Bronchial epithelial cell (primary cell): Measurements from ENCODE around the gene ANXA2. TPM values are rescaled to one million over a fixed set of nuclear protein-coding genes. Genes with fewer than 3 reads are reported as not detected.
A peak's percentile ranks its signal among the peaks of the same experiment; 100 is the strongest.

Source experiments
- DNase-seq: peaks from one replicate; pipeline ENCODE4 v3.0.0-alpha.2; 2010; ENCODE audit warnings: low read depth
- FAIRE-seq: peaks from 2 replicates; lab custom pipeline; 2011; peaks lifted over from hg19 to GRCh38; lab: Jason Lieb, UNC
- H3K27me3 ChIP-seq: 2 replicates; pipeline ENCODE4 v1.5.1; 2011; ENCODE audit warnings: low read length; ENCODE audit not compliant: control insufficient read depth, insufficient read depth
- H3K36me3 ChIP-seq: 2 replicates; pipeline ENCODE4 v1.5.1; 2011; ENCODE audit warnings: low read length; ENCODE audit not compliant: control insufficient read depth, insufficient read depth
- H3K4me3 ChIP-seq: 2 replicates; pipeline ENCODE4 v1.5.1; 2011; ENCODE audit warnings: mild to moderate bottlenecking, low read depth, low read length, control low read depth
- total RNA-seq: library from RNA; depleted of rRNA; stranded (reverse); fragments of >200 nt; gene quantifications from 2 replicates; pipeline ENCODE4 v1.2.1, GENCODE V29; 2014
- TF ChIP-seq, protein P1 (sequence below): IDR thresholded peaks from 2 replicates; pipeline ENCODE4 v1.5.1; 2011; ENCODE audit warnings: mild to moderate bottlenecking, moderate library complexity, low read length, control low read depth, inconsistent platforms; ENCODE audit not compliant: insufficient read depth, severe bottlenecking

Gene ANXA2
- total RNA-seq, 1 donor from 2014 or later: 5,325 TPM

DNA sequence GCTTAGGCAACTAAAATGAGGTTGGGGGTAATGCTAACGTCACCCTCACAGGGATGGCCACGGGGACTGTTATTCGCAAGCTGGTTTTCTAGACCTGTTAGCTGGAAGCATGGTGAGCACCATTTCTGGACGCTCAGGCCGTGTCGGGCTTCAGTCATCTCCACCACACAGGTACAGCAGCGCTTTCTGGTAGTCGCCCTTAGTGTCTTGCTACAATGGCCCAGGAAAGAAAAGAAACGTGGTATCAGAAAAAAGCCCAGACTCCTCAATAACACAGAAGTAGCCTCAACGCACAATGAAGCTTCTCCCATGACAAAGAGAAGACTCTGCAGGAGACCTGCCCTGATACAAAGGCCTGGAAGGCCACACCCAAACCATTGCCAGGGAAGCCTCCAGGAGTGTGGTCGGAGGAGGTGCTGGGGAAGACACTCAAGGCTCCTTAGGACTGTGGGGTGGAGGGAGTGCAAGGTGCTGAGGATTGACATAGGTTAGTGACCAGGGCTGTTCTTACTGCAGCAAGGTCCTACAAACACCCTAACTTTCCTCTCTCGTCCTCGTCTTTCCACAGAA, 50.2 kb downstream of the ANXA2 start:
- Histone ChIP-seq H3K27me3 (no peaks in the 10 kb centered on the region), H3K4me3 (no peak overlapping the region), H3K36me3 (peaks cover 24% of the 10 kb centered on the region)
- TF ChIP-seq, protein P1, sequence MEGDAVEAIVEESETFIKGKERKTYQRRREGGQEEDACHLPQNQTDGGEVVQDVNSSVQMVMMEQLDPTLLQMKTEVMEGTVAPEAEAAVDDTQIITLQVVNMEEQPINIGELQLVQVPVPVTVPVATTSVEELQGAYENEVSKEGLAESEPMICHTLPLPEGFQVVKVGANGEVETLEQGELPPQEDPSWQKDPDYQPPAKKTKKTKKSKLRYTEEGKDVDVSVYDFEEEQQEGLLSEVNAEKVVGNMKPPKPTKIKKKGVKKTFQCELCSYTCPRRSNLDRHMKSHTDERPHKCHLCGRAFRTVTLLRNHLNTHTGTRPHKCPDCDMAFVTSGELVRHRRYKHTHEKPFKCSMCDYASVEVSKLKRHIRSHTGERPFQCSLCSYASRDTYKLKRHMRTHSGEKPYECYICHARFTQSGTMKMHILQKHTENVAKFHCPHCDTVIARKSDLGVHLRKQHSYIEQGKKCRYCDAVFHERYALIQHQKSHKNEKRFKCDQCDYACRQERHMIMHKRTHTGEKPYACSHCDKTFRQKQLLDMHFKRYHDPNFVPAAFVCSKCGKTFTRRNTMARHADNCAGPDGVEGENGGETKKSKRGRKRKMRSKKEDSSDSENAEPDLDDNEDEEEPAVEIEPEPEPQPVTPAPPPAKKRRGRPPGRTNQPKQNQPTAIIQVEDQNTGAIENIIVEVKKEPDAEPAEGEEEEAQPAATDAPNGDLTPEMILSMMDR: no peak
- DNase-seq: no peak
- FAIRE-seq: peak; percentile 7

DNA sequence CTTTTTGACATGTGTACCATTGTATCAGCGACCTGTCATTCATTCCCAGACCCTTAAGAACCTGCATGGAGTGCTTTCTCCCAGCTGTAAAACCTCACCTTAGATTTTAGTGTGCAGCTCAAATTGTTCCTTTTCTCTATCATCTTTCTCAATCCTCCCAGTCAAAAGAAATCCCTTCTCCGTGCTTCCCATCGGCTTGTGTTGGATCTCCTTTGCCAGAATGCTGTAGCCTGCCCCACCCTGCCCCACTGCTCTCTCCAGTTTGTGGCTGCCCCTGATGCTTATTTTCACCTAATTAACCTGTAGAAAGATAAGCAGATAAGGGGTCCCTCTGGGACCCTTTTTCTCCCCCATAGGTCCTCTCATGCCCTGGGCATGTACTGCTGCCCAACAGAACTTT, 51.1 kb downstream of the ANXA2 start:
- TF ChIP-seq, protein P1: no peak
- DNase-seq (no peak), FAIRE-seq (no peak)
- Histone ChIP-seq H3K4me3 (no peak overlapping the region), H3K36me3 (peaks cover 18% of the 10 kb centered on the region), H3K27me3 (no peaks in the 10 kb centered on the region)

DNA sequence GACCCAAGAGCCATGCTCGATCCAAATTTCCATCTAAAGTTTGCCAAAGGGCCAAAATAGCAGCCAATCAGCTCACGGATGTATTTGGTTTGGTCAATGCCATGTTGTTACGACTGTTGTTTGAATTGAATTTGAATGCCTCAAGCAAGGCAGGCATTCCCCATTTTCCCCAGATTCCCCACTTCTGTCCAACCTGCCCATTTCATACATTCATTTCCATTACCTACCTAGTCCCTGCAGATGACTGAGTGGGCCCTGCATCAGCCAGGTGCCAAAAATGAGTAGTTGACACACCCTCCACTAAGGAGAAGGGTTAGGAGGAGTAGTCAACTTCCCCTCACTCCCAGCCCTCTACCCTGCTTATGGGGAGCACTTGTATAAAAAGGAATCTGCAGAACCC, 51.7 kb downstream of the ANXA2 start:
- peaks cover 14% of the 10 kb centered on the region for H3K36me3 ChIP-seq
- peak; percentile 18 for FAIRE-seq

DNA sequence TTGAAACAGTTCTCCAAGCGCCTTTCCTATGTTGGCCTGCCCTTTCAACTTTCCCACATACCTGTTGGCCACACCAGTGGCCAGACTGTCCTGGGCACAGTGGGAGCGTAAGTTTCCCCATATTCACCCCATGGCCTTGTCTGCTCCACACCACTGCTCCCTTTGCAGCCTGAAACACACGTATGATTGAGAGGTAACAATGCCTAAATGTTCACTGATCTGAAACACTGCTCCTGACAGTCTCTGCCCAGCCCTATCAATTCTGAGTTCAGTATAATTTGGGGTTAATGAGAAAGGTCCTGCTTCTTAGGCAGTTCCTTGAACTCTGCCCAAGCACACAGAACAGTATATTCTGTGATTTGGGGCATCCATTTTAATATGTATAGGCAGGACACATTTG, 52.2 kb downstream of the ANXA2 start:
- Histone ChIP-seq H3K36me3 (peaks cover 11% of the 10 kb centered on the region), H3K27me3 (no peaks in the 10 kb centered on the region), H3K4me3 (no peak overlapping the region)
- TF ChIP-seq, protein P1: no peak
- DNase-seq (no peak), FAIRE-seq (no peak)

More for the DNA sequence above, 51.7 kb downstream of the ANXA2 start:
- H3K4me3 ChIP-seq: no peak overlapping the region
- no peak for DNase-seq
- H3K27me3 ChIP-seq: no peaks in the 10 kb centered on the region
- TF ChIP-seq, protein P1: no peak

DNA sequence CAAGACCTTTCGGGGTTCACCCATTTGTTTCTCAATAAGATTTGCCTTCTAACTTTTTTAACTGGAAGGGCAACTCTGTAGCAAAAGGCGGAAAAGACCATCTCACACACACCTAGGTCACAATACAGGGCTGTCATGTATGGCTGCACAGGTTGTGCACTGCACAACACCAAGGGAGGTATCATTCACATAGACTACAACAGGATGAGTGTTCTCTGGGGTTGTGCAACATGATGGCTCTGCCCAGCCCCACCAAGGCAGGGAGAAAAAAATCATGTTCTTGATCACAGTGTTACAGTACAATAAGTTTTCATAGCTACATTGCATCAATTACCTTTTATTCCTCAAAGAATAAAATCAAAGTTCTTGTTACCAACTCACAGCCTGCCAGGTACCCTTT, 52.8 kb downstream of the ANXA2 start:
- Histone ChIP-seq H3K36me3 (peaks cover 9% of the 10 kb centered on the region), H3K4me3 (no peak overlapping the region), H3K27me3 (no peaks in the 10 kb centered on the region)
- FAIRE-seq (no peak), DNase-seq (peak; percentile 53)
- TF ChIP-seq, protein P1: no peak

DNA sequence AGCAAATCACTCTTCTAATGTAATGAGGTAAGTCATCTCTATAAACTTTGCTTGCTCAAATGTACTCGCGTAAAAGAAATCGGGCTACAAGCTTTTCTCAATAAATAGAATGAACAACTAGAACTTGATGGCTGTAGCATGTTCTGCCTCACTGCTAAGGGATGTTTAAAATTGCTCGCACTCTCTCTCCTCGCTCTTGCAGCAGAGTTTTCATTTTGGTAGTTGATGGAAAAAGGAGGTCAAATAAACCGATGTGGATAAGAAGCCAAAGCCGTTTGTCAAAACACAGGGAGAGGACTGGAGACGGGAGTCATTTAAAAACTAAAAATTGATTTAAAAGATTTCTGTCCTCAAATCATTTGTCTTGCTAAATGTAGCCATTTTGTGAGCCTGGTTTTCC, 53.3 kb downstream of the ANXA2 start:
- Histone ChIP-seq H3K27me3 (no peaks in the 10 kb centered on the region), H3K36me3 (peaks cover 9% of the 10 kb centered on the region), H3K4me3 (no peak overlapping the region)
- DNase-seq (no peak), FAIRE-seq (no peak)
- TF ChIP-seq, protein P1: no peak
